Kidney (tissue), 14 donors: ENCODE data around the gene PSMB10. TPM values are rescaled to one million over a fixed set of nuclear protein-coding genes. Genes with fewer than 3 reads are reported as not detected.
A peak's percentile ranks its signal among the peaks of the same experiment; 100 is the strongest.

Source experiments
- DNase-seq, 5 donors: peaks; one replicate each; pipeline ENCODE4 v3.0.0-alpha.2; 2013 to 2020
- FAIRE-seq: peaks from 2 replicates; lab custom pipeline; 2012; peaks lifted over from hg19 to GRCh38; lab: Jason Lieb, UNC
- H3K27ac ChIP-seq, 2 donors: one replicate each; pipeline ENCODE4 v1.7.0; 2013; ENCODE audit warnings: low read depth in 2 of 2, low read length in 2 of 2, inconsistent platforms in 1 of 2
- H3K27me3 ChIP-seq: one replicate; pipeline ENCODE4 v1.7.1; 2013; ENCODE audit warnings: low read length, inconsistent platforms; ENCODE audit not compliant: control insufficient read depth, insufficient read depth
- H3K36me3 ChIP-seq, 3 donors: one replicate each; pipeline versions ENCODE4 v1.7.0 to v1.7.1; 2013; ENCODE audit warnings: low read length in 3 of 3, control low read depth in 1 of 3, inconsistent platforms in 1 of 3; ENCODE audit not compliant: insufficient read depth in 3 of 3, control insufficient read depth in 2 of 3
- H3K4me1 ChIP-seq, 3 donors: one replicate each; pipeline versions ENCODE4 v1.7.0 to v1.7.1; 2013; ENCODE audit warnings: low read length in 3 of 3, inconsistent platforms in 1 of 3, low read depth in 1 of 3; ENCODE audit not compliant: control insufficient read depth in 2 of 3, insufficient read depth in 2 of 3
- H3K4me3 ChIP-seq, 3 donors: one replicate each; pipeline versions ENCODE4 v1.7.0 to v1.8.1; 2013; ENCODE audit warnings: low read length in 3 of 3, control low read depth in 1 of 3, inconsistent platforms in 1 of 3
- H3K9ac ChIP-seq, 3 donors: one replicate each; pipeline versions ENCODE4 v1.7.0 to v1.7.1; 2013; ENCODE audit warnings: low read length in 3 of 3, control low read depth in 1 of 3, inconsistent platforms in 1 of 3
- H3K9me3 ChIP-seq, 3 donors: one replicate each; pipeline versions ENCODE4 v1.7.0 to v1.7.1; 2013; ENCODE audit warnings: low read length in 3 of 3, control low read depth in 1 of 3, inconsistent platforms in 1 of 3; ENCODE audit not compliant: control insufficient read depth in 2 of 3, insufficient read depth in 1 of 3
- CTCF ChIP-seq: IDR thresholded peaks from 3 replicates; pipeline ENCODE4 v1.5.1; 2012; ENCODE audit warnings: mild to moderate bottlenecking, moderate library complexity, borderline replicate concordance; ENCODE audit not compliant: insufficient read depth; ENCODE audit errors: extremely low read depth
- intact Hi-C: fragments of 100-400 bp; cut with DNase I; formaldehyde crosslinking; loops from one replicate; pipeline ENCODE4 v1.11.1; 2022
- polyA plus RNA-seq: library from polyadenylated mRNA; stranded (reverse); fragments of 350-450 nt; fragmentation: Illumina TruSeq; extraction: RNeasy Lipid Tissue Mini Kit (QIAGEN cat#74804); gene quantifications from one replicate; pipeline ENCODE4 v1.2.3, GENCODE V29; 2014; ENCODE audit warnings: low read depth, low replicate concordance; ENCODE audit not compliant: insufficient read depth
- total RNA-seq: library from RNA; stranded (reverse); fragmentation: NEBNext Ultra II Directional; extraction: Animal tissue kit (Norgen Biotek cat#: 25700); gene quantifications from one replicate; pipeline ENCODE4 v1.2.1, GENCODE V29; 2021
- donor health status: control.
- donor health status: control.
- donor health status: control.
- donor health status: control.
- donor health status: control.
- donor health status: DM: yes; HTN: yes; CAD: no.
- donor health status: Normal renal cell carcinoma (clear cell type).

PSMB10 gene
- total and polyA plus RNA-seq, 2 donors from 2014 or later: 76.4 to 78.6 TPM

DNA sequence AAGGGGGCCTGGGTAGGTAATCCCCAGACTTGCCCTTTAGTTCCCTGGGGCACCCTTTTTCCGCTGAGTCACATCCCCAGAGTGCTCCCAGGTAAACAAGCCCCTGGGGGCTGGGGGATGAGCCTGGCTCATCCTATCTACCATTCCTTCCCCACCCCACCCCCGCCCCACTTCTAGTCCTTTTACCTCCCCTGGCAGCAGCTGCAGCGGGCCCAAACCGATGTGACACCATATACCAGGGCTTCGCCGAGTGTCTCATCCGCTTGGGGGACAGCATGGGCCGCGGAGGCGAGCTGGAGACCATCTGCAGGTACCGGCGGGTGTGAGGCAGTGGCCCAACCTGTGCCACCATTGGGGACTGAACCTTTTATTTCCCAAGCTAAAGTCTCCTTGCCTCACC is 51.1 kb downstream of the PSMB10 start:
- FAIRE-seq: no peak

DNA sequence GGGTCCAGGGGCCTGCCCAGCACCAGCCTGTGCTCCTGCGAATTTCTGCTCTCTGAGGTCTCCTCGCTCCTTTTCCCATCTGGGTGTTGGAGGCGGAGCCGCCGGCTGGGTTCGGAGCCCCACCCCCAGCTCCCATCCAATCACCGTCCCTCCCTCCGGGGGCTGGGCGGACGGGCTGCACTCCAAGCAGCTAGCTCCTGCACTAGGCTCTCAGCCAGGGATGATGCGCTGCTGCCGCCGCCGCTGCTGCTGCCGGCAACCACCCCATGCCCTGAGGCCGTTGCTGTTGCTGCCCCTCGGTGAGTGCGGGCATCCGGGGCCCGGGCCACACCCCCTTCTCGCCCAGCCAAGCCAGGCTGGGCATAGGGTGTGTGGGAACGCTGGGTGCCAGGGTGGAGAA is 52.0 kb downstream of the PSMB10 start, which contains the start of gene NRN1L:
NRN1L (plus strand) TSS at position 202 of the 400 bp plus-strand sequence; CDS start at position 221, 19 bp downstream.
- Histone ChIP-seq H3K27me3 (no peaks in the 10 kb centered on the region), H3K36me3 (peaks cover 0 to 41% (median 29%) of the 10 kb centered on the region in 3 donors), H3K9me3 (no peaks in the 10 kb centered on the region), H3K4me1 (no peaks in the 10 kb centered on the region), H3K4me3 (no peak within 1 kb of the TSS), H3K9ac (no peak within 1 kb of the TSS), H3K27ac (no peak within 1 kb of the TSS)
- DNase-seq: peak; percentile 80 to 96 (median 88)
- FAIRE-seq: no peak
- TF ChIP-seq CTCF: no peak
- intact Hi-C loops: no loop called here

More for the DNA sequence above, 51.1 kb downstream of the PSMB10 start:
- no peak overlapping the region for H3K9ac ChIP-seq
- H3K4me1 ChIP-seq: no peaks in the 10 kb centered on the region
- no peak for TF ChIP-seq CTCF
- DNase-seq: no peak
- no peaks in the 10 kb centered on the region for H3K27me3 ChIP-seq
- peaks cover 0 to 33% (median 21%) of the 10 kb centered on the region in 3 donors for H3K36me3 ChIP-seq
- intact Hi-C loops: no loop called here
- no peak overlapping the region for H3K4me3 ChIP-seq
- no peaks in the 10 kb centered on the region for H3K9me3 ChIP-seq
- no peak overlapping the region for H3K27ac ChIP-seq

Other genes starting within 250 kb of the PSMB10 start
- gene GFOD2, start 217.5 kb downstream of the PSMB10 start, total RNA-seq: 24.5 TPM
- 14.5 TPM for gene GFOD2, start 217.5 kb downstream of the PSMB10 start, polyA plus RNA-seq
- 22.3 TPM for gene RANBP10, start 130.3 kb downstream of the PSMB10 start, total RNA-seq
- 7.0 TPM for gene RANBP10, start 130.3 kb downstream of the PSMB10 start, polyA plus RNA-seq
- gene TSNAXIP1, start 130.0 kb downstream of the PSMB10 start, total RNA-seq: 3.9 TPM
- gene TSNAXIP1, start 130.0 kb downstream of the PSMB10 start, polyA plus RNA-seq: 2.8 TPM
- 27.0 TPM for gene THAP11, start 94.5 kb downstream of the PSMB10 start, total RNA-seq
- gene THAP11, start 94.5 kb downstream of the PSMB10 start, polyA plus RNA-seq: 21.4 TPM
- 76.4 TPM for gene NUTF2, start 89.9 kb downstream of the PSMB10 start, total RNA-seq
- 107 TPM for gene NUTF2, start 89.9 kb downstream of the PSMB10 start, polyA plus RNA-seq
- 42.5 TPM for gene CENPT, start 89.2 kb downstream of the PSMB10 start, total RNA-seq
- 25.3 TPM for gene CENPT, start 89.2 kb downstream of the PSMB10 start, polyA plus RNA-seq
- gene EDC4, start 63.8 kb downstream of the PSMB10 start, total RNA-seq: 56.5 TPM
- gene EDC4, start 63.8 kb downstream of the PSMB10 start, polyA plus RNA-seq: 44.7 TPM
- gene NRN1L, start 52.0 kb downstream of the PSMB10 start, total RNA-seq: 1.1 TPM
- 1.2 TPM for gene NRN1L, start 52.0 kb downstream of the PSMB10 start, polyA plus RNA-seq
- 33.2 TPM for gene PSKH1, start 43.6 kb downstream of the PSMB10 start, total RNA-seq
- gene PSKH1, start 43.6 kb downstream of the PSMB10 start, polyA plus RNA-seq: 23.6 TPM
- gene CTRL, start 5.0 kb downstream of the PSMB10 start, total RNA-seq: 0.69 TPM
- gene CTRL, start 5.0 kb downstream of the PSMB10 start, polyA plus RNA-seq: not detected
- 27.4 TPM for gene LCAT, start 7.3 kb upstream of the PSMB10 start, total RNA-seq
- gene LCAT, start 7.3 kb upstream of the PSMB10 start, polyA plus RNA-seq: 10.2 TPM
- 66.2 TPM for gene SLC12A4, start 31.8 kb upstream of the PSMB10 start, total RNA-seq
- 16.7 TPM for gene SLC12A4, start 31.8 kb upstream of the PSMB10 start, polyA plus RNA-seq
- gene DPEP3, start 43.6 kb upstream of the PSMB10 start, total RNA-seq: 0.19 TPM
- gene DPEP3, start 43.6 kb upstream of the PSMB10 start, polyA plus RNA-seq: not detected
- gene DPEP2, start 62.6 kb upstream of the PSMB10 start, total RNA-seq: 3.1 TPM
- gene DPEP2, start 62.6 kb upstream of the PSMB10 start, polyA plus RNA-seq: 0.99 TPM
- not detected for gene DPEP2NB, start 79.1 kb upstream of the PSMB10 start, total RNA-seq
- gene DPEP2NB, start 79.1 kb upstream of the PSMB10 start, polyA plus RNA-seq: not detected
- 10.6 TPM for gene DDX28, start 86.4 kb upstream of the PSMB10 start, total RNA-seq
- 13.1 TPM for gene DDX28, start 86.4 kb upstream of the PSMB10 start, polyA plus RNA-seq
- gene DUS2, start 86.4 kb upstream of the PSMB10 start, total RNA-seq: 12.5 TPM
- gene DUS2, start 86.4 kb upstream of the PSMB10 start, polyA plus RNA-seq: 12.1 TPM
- gene NFATC3, start 148.5 kb upstream of the PSMB10 start, total RNA-seq: 37.7 TPM
- gene NFATC3, start 148.5 kb upstream of the PSMB10 start, polyA plus RNA-seq: 15.0 TPM